Uterus (tissue), 2 donors: Measurements from ENCODE around the gene KLF1.

Experiments
- POLR2A ChIP-seq, 2 donors: fragments of 450-650 bp; IDR thresholded peaks; one replicate each; pipeline ENCODE4 v1.6.1; 2016; ENCODE audit warnings: antibody characterized with exemption in 2 of 2, mild to moderate bottlenecking in 1 of 2, moderate library complexity in 1 of 2
- TF ChIP-seq, protein P1 (sequence below), 4 experiments: fragments of 200-600 bp in 2 of 4; fragments of 450-650 bp in 2 of 4; sonication (generic) in 2 of 4; IDR thresholded peaks; one replicate each; pipeline ENCODE4 v1.5.1; 2016 to 2019; ENCODE audit warnings: antibody characterized with exemption in 4 of 4, mild to moderate bottlenecking in 2 of 4, moderate library complexity in 1 of 4

DNA sequence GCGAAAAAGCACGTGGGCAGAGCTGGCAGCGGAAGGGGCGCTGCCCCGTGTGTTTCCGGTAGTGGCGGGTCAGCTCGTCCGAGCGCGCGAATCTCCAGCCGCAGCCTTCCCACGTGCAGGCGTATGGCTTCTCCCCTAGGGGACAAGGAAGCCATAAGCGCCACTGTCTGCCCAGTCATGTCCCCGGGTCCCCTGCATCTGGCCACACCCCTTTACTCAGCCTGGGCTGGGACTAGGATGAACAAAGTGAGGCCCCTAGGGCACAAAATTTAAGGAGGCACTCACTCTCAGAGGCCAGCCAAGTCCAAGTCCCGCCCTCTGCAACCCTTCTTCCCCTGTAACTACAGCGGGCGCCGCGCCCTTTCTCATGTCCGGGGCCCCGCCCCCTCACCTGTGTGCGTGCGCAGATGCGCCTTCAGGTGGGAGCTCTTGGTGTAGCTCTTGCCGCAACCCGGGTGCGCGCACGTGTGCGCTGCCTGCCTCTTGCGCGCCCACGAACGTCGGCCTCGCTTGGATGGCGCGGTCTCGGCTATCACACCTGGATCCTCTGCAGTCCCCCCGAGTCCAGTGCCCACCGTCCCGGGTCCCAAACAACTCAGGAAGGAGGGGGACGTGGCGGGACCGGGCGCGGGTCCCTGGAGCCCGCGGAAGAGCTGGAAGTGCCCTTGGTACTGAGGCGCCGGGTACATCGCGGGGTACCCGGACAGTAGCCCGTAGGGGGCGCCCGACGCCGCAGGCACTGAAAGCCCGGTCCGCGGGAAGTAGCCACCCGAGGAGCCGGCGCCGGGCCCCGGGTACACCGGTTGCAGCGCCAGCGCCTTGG is 1.9 kb downstream of the KLF1 start:
- TF ChIP-seq, protein P1, sequence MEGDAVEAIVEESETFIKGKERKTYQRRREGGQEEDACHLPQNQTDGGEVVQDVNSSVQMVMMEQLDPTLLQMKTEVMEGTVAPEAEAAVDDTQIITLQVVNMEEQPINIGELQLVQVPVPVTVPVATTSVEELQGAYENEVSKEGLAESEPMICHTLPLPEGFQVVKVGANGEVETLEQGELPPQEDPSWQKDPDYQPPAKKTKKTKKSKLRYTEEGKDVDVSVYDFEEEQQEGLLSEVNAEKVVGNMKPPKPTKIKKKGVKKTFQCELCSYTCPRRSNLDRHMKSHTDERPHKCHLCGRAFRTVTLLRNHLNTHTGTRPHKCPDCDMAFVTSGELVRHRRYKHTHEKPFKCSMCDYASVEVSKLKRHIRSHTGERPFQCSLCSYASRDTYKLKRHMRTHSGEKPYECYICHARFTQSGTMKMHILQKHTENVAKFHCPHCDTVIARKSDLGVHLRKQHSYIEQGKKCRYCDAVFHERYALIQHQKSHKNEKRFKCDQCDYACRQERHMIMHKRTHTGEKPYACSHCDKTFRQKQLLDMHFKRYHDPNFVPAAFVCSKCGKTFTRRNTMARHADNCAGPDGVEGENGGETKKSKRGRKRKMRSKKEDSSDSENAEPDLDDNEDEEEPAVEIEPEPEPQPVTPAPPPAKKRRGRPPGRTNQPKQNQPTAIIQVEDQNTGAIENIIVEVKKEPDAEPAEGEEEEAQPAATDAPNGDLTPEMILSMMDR (IDR thresholded peaks at IDR 0.05), result peak; percentile 13 to 40 (median 23)
- TF ChIP-seq POLR2A (IDR thresholded peaks at IDR 0.05), result peak in 1 of 2 donors; percentile 6
